Dermis blood vessel endothelial cell (primary cell): ENCODE results near the gene HSFX2. TPM values are rescaled to one million over a fixed set of nuclear protein-coding genes. Genes with fewer than 3 reads are reported as not detected.
"Not testable (repeated sequence)": the region's sequence is repeated elsewhere in the genome, so short reads cannot be mapped to it uniquely, and the experiment has no call there.

Experiments used
- DNase-seq: peaks from one replicate; pipeline ENCODE4 v3.0.0; 2010
- total RNA-seq: library from RNA; depleted of rRNA; stranded (reverse); fragments of >200 nt; gene quantifications from 2 replicates; pipeline ENCODE4 v1.2.3, GENCODE V29; 2014

HSFX2 gene
- total RNA-seq, 1 donor from 2014 or later, result not detected

- not testable (repeated sequence) for DNase-seq
These were observed 7.8 kb downstream of the HSFX2 start, which contains the start of gene MAGEA9B for GRCh38 chrX:149587359-149587758. TSS of gene MAGEA9B (minus strand) at chrX:149587459. CDS start at chrX:149583179, 4,280 bp downstream.

- DNase-seq, result not testable (repeated sequence)
These were observed 9.5 kb downstream of the HSFX2 start for GRCh38 chrX:149585631-149586030.

- DNase-seq, result not testable (repeated sequence)
These were observed 21.7 kb downstream of the HSFX2 start for GRCh38 chrX:149573456-149573855.

- DNase-seq, result no peak
These were observed 22.4 kb downstream of the HSFX2 start for GRCh38 chrX:149572743-149573142.

GRCh38 chrX:149571770-149572169 lies 23.3 kb downstream of the HSFX2 start:
- no peak for DNase-seq

- no peak for DNase-seq
These were observed 24.4 kb downstream of the HSFX2 start for GRCh38 chrX:149570668-149571067.

- no peak for DNase-seq
These were observed 25.3 kb downstream of the HSFX2 start for GRCh38 chrX:149569770-149570169.

GRCh38 chrX:149568701-149569296 lies 26.3 kb downstream of the HSFX2 start:
- no peak for DNase-seq

GRCh38 chrX:149567621-149568417 lies 27.3 kb downstream of the HSFX2 start:
- no peak for DNase-seq

GRCh38 chrX:149563359-149563758 lies 31.8 kb downstream of the HSFX2 start:
- DNase-seq, result no peak

- not testable (repeated sequence) for DNase-seq
These were observed 39.9 kb downstream of the HSFX2 start for GRCh38 chrX:149555251-149555650.

GRCh38 chrX:149551939-149552248 lies 43.2 kb downstream of the HSFX2 start:
- DNase-seq, result not testable (repeated sequence)

GRCh38 chrX:149551245-149551938 lies 43.7 kb downstream of the HSFX2 start:
- DNase-seq, result not testable (repeated sequence)

GRCh38 chrX:149550454-149550853 lies 44.7 kb downstream of the HSFX2 start:
- DNase-seq, result not testable (repeated sequence)

GRCh38 chrX:149549701-149550100 lies 45.4 kb downstream of the HSFX2 start, which contains the start of gene HSFX3:
TSS of gene HSFX3 (minus strand) at chrX:149549924. CDS start at chrX:149549852, 72 bp downstream.
- not testable (repeated sequence) for DNase-seq

GRCh38 chrX:149547782-149548181 lies 47.3 kb downstream of the HSFX2 start:
- not testable (repeated sequence) for DNase-seq

GRCh38 chrX:149546962-149547361 lies 48.2 kb downstream of the HSFX2 start:
- not testable (repeated sequence) for DNase-seq

GRCh38 chrX:149545545-149546543 lies 49.3 kb downstream of the HSFX2 start:
- DNase-seq, result peak; percentile 38
